NCI-H2107 (cell line): Measurements from ENCODE around the gene LGALS12.

Experiments
- DNase-seq: peaks from one replicate; lab custom pipeline; 2025; lab: John Stamatoyannopoulos, UW

LGALS12 gene

DNA sequence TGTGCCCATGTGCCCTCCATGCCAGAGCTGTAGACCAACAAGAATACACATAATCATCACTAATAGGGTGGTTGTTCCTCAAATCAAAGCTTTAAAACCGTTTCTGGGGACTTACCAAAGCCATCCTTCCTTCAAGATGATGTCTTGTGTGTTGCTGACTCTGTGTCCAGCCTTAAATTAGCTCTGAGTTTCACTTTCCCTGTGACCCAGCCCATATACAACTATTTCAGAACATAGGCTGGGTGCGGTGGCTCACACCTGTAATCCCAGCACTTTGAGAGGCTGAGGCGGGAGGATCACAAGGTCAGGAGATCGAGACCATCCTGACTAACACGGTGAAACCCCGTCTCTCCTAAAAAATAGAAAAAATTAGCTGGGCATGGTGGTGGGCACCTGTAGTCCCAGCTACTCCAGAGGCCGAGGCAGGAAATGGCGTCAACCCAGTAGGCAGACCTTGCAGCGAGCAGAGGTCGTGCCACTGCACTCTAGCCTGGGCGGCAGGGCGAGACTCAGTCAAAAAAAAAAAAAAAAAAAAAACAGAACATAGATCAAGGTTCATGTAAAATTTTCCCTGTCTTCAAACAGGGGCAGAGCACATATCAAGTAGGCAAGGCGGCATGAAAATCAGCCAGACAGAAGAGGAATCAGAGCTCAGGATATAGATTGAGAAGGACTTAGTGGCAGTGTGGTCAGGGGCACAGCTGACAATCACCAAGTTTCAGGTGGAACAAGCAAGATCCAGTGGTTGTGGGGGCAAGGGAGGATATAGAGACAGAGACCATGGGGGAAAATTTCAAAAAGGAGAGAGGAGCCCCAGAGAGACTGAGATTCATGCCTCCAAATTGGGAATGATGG, 57.5 kb downstream of the LGALS12 start, which contains the start of gene PLAAT2:
Gene PLAAT2 (minus strand): TSS at position 179 of the 855 bp plus-strand sequence. CDS start 55 bp downstream, at position 124.
- no peak for DNase-seq

DNA sequence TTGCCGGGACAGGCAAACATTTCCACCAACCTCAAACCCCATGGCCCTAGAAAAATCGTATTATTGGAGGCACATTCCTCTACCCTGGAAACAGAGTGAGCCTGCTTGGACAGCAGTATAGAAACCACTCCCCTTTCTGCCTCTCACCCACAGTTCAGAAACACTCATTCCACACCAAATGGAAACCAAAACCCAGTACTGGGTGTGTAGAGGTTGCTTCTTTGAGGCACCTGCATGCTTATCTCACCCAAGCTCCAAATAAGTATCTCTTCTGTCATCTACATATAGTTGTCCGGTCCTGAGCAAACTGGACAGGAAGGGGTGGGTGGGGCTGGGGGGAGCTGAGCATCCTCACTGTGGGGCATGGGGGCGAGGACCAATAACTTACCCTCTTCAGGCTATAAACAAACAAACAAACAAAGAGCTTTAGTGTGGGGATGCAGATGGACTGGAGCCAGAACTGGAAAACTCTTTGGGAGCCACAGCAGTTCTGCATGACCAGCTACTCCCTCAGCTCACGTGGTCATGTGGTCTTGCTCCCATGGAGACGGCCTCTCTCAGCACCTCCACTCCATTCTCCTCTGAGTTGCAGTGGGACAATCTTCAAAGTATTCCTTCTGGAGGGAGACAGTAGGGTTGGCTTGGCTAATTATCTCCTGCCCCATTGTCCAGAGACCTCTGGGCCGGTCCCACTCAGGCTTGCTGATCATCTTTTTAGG, 58.3 kb downstream of the LGALS12 start:
- DNase-seq = peak; percentile 1

DNA sequence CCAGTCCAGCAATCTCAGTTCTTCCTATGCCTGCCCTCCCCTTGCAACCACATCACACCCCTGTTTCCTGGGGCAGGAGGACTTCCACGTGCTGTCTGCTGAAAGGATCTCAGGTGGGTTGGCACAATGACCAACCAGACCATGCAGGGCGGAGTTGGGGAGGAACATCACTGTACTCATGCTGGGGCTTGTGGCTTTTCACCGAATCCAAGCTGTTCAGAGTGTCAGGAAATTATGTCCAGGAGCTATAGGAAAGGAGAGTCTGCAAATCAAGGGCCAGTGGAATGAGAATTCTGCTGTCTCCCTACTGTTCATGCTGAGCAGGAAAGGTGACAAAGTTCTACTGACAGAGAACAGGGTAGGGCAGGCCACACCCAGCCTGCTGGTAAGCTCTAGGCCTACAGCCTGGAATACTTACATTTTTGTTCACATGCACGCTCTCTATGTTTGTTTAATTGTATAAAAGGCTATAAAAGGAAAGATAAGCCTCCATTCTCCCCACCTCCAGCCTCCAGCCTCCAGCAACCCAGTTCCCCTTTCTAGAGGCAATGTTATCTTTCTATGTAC, 59.0 kb downstream of the LGALS12 start:
- no peak for DNase-seq
